Activated T-cell treated with anti-CD3 and anti-CD28 coated beads, Interleukin-2, amount 50 U/mL, for 48 hours (primary cell): ENCODE data around the gene MEGF9.

Experiments
- DNase-seq, 2 experiments: peaks; one replicate each; pipeline ENCODE4 v3.0.0-alpha.2; 2020

Gene MEGF9

GRCh38 chr9:120702075-120702474 is 12.2 kb downstream of the MEGF9 start:
- no peak for DNase-seq

- no peak for DNase-seq
These were observed 13.0 kb downstream of the MEGF9 start for GRCh38 chr9:120701248-120701647.

- no peak for DNase-seq
These were observed 15.5 kb downstream of the MEGF9 start for GRCh38 chr9:120698766-120699165.

GRCh38 chr9:120697448-120697847 is 16.8 kb downstream of the MEGF9 start:
- no peak for DNase-seq

- DNase-seq, result no peak
These were observed 17.6 kb downstream of the MEGF9 start for GRCh38 chr9:120696551-120697230.

GRCh38 chr9:120694559-120694958 is 19.7 kb downstream of the MEGF9 start:
- DNase-seq, result no peak

GRCh38 chr9:120693700-120694008 is 20.6 kb downstream of the MEGF9 start:
- DNase-seq, result no peak

- no peak for DNase-seq
These were observed 21.2 kb downstream of the MEGF9 start for GRCh38 chr9:120692901-120693699.

- DNase-seq, result no peak
These were observed 23.9 kb downstream of the MEGF9 start for GRCh38 chr9:120690372-120690771.

GRCh38 chr9:120689860-120690259 is 24.4 kb downstream of the MEGF9 start:
- DNase-seq, result no peak

GRCh38 chr9:120688758-120689157 is 25.5 kb downstream of the MEGF9 start:
- no peak for DNase-seq

GRCh38 chr9:120683150-120683549 is 31.1 kb downstream of the MEGF9 start:
- DNase-seq, result no peak

GRCh38 chr9:120681121-120681520 is 33.1 kb downstream of the MEGF9 start:
- no peak for DNase-seq

GRCh38 chr9:120680579-120680978 is 33.7 kb downstream of the MEGF9 start:
- DNase-seq, result no peak

GRCh38 chr9:120680161-120680560 is 34.1 kb downstream of the MEGF9 start:
- DNase-seq, result no peak

- DNase-seq, result no peak
These were observed 36.3 kb downstream of the MEGF9 start for GRCh38 chr9:120677965-120678364.

GRCh38 chr9:120676767-120677402 is 37.4 kb downstream of the MEGF9 start:
- DNase-seq, result no peak

GRCh38 chr9:120668399-120668798 is 45.9 kb downstream of the MEGF9 start:
- no peak for DNase-seq

GRCh38 chr9:120663950-120664349 is 50.3 kb downstream of the MEGF9 start:
- DNase-seq, result no peak

- DNase-seq, result no peak
These were observed 50.9 kb downstream of the MEGF9 start for GRCh38 chr9:120663380-120663779.

- no peak for DNase-seq
These were observed 51.8 kb downstream of the MEGF9 start for GRCh38 chr9:120662513-120662912.

GRCh38 chr9:120659676-120660075 is 54.6 kb downstream of the MEGF9 start:
- no peak for DNase-seq

GRCh38 chr9:120659209-120659608 is 55.1 kb downstream of the MEGF9 start:
- no peak for DNase-seq

GRCh38 chr9:120655005-120655622 is 59.2 kb downstream of the MEGF9 start:
- no peak for DNase-seq
